Left renal cortex interstitium (tissue), 4 donors: ENCODE data around the gene GNA15. TPM values are rescaled to one million over a fixed set of nuclear protein-coding genes. Genes with fewer than 3 reads are reported as not detected.

ENCODE experiments used
- DNase-seq, 4 donors: peaks; one replicate each; pipeline ENCODE4 v3.0.0-alpha.2; 2013; ENCODE audit warnings: low read depth in 4 of 4, low spot score in 2 of 4, missing footprints in 1 of 4
- polyA plus RNA-seq, 4 donors: library from polyadenylated mRNA; unstranded; fragments of 120-200 nt; gene quantifications; one replicate each; pipeline ENCODE4 v1.2.1, GENCODE V29; 2013; ENCODE audit not compliant: insufficient read length in 4 of 4

The GNA15 gene
- polyA plus RNA-seq, 4 donors: 0.64 to 1.3 (median 0.97) TPM

DNA sequence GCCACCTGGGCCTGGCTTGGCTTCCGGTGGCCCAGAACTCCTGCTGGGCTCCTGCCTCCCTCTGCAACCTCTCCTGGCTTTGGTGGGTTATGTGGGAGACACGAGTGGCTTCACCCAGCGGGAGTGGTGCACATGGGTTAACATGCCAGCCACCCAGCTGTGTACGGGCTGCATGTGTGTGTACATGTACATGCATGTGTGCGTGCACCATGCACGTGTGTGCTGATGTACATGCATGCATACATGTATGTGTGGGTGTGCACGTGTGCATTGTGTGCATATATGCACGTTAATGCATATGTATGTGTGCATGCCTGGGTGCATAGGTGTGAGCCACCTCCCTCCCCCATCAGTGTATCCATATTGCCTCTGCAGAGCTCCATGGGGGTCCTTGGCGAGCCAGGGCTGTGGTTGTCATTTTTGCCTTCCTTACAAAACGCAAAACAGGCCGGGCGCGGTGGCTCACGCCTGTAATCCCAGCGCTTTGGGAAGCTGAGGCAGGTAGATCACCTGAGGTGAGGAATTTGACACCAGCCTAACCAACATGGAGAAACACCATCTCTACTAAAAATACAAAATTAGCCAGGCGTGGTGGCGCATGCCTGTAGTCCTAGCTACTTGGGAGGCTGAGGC, 29.2 kb upstream of the GNA15 start:
- no peak for DNase-seq

DNA sequence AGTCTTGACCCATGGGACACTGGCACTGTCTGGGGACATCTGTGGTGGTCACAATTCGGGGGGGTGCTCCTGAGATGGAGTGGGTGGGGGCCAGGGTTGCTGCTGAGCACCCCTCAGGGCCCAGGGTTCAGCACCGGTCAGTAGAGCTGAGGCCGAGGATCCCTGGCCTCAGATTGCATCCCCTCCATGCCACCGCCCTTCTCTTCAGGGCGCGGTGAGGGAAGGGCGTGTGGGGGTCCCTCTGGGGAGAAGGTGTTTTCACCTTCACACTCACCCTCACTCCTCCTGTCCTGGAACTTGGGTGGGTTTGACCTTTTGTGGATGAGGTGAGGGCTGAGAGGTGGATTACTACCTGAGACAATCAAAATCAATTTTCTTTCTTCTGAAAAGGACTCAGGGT, 28.2 kb upstream of the GNA15 start:
- DNase-seq: no peak

DNA sequence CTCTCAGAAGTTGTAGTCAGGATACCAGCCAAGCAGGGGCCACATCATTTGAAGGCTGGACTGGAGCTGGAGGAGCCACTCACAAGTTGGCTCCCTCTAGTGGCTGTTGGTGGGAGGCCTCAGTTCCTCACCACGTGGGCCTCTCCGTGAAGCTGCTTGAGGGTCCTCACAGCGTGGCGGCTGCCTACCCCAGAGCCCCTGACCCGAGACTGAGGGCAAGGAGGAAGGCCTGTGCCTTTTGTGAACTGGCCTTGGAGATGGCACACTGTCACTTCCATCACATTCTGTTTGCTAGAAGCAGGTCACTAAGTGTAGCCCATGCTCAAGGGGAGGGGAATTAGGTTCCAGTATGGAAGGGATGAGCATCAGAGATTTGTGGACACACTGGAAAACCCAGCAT, 27.1 kb upstream of the GNA15 start:
- DNase-seq: no peak

DNA sequence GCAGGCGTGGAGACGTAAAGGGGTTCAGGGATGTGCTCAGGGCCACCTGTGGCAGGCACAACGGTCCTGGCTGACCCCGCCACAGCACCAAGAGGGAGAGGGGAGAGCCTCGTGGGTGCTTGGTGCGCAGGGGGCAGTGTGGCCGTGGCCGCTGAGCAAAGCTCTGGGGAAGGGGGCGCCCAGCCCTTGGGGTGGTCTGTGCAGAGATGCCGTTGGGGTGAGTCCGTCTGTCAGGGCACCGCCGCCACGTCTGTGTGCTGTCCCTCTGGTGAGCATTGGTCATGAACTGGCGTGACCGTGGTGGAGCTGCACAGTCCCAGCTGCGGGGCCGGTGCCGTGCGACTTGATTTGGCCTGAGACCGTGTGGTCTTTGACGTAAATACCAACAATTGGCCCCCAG, 26.3 kb upstream of the GNA15 start:
- no peak for DNase-seq

DNA sequence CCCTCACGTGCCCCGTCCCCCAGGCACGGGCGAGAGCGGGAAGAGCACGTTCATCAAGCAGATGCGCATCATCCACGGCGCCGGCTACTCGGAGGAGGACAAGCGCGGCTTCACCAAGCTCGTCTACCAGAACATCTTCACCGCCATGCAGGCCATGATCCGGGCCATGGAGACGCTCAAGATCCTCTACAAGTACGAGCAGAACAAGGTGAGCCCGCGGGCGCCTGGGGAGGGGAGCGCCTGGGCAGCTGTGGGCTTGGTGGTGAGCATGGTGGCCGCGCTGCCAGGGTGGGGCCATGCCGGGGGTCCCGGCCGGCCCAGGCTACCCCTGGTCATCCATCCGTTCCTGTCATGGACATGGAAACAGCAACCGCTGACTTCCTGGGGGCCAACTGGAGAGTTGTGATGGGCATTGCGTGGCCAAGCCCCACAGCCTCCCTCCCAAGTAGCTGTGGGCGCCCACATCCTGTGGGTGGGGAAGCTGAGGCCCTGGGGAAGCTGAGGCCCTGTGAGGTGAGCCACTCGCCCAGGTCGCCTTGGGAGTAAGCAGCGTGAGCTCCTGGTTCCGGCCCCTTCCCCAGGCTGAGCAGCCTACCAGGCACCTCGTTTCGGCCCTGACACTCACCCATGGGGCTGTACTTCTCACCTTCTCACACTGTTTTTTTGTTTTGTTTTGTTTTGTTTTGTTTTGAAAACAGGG, 25.6 kb upstream of the GNA15 start:
- DNase-seq: no peak

DNA sequence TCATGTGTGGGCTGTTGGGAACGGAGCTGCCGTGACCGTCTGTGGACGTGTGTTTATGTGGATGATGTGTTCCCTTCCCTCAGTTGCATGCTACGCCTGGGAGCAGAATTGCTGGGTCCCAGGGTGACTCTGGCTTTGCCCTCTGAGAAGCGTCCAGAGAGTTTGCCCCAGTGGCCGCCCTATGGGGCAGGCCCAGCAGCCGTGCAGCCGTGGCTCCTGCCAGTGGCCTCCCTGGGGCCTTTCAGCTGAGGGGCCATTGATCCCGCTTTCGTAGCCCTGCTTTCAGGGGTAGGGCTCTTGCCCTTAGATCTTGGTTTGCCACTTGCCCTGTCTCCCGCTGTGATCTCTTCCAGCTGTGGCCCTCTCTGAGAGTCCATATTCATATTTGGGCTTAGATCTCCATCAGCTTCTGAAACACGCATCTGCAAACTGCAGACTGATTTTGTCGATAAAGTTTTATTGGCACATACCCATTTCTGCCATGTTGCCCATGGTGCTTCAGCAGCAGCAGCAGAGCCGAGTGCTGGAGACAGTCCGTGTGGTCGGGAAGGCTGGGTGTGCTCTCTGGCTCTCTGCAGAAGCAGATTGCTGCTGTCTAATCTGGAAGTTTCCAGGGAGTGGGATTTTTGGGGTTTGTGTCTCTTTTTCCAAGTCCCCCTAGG, 24.1 kb upstream of the GNA15 start:
- no peak for DNase-seq

DNA sequence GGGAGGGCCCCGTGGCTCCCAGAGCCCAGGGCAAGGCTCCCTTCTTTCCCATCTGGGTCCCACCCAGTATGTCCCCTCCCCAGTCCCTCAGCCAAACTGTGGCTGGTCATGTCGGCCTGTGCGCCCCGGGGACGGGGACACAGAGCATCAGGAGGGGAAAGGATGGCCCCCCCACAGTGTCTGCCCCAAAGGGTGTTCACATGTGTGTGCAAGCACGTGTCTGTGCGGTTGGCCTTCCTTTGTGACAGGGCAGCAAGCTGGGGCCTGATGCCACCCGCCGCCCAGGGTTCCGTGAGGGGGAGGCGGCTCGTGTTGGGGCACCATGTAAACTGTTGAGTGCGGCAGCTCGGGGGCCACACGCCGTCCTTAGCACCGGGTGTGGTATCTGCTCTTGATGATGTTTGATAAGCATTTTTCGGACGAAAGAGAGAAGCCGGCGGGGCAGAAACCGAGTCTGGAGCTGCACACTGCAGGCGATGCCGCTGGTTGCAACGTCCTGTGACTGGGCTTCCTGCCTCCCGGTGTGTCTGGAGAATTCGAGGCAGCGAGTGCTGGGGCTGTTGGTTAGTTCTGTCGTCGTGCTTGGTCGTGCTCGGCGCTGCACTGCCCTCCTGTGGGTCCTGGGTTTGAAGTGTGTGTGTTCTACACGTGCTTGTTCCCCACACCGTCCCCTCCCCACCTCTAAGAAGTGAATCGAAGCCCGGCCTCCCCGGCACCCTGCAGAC, 23.3 kb upstream of the GNA15 start:
- DNase-seq: no peak

DNA sequence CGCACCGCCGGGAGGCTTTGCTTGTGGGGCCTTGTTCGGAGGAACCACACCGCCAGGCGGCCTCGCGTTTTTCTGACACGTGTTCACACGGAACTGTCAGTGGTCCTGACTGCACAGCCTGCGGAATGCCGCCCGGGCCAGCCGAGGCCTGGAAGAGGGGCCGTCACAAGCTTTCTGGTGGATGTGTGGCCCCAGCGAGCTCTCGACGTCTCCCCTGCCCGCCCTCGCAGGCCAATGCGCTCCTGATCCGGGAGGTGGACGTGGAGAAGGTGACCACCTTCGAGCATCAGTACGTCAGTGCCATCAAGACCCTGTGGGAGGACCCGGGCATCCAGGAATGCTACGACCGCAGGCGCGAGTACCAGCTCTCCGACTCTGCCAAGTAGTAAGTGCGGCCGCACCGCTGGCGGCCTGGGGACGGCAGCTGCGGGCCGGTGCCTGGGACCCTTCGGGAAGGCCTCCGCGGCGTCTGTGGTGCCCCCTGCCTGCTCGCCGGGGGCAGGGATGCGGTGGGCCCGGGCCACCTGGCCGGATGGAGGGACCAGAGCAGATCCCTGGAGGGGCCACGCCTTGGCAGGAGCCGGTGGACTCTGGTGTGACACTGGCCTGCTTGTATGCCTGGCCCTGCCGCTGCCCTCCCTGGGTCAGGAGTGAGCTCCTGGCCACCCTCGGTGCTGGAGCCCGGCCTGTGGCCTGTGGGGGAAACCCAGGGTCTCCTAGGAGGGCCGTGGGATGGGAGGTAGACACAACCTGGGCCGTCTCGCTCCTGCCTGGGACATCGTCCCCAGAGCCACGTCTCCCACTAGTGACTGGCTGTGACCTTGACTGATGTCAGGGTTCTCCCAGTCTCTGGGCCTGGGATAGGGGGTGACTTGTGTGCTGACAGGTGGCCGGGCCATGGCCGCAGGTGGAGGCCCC, 22.5 kb upstream of the GNA15 start:
- DNase-seq: no peak

DNA sequence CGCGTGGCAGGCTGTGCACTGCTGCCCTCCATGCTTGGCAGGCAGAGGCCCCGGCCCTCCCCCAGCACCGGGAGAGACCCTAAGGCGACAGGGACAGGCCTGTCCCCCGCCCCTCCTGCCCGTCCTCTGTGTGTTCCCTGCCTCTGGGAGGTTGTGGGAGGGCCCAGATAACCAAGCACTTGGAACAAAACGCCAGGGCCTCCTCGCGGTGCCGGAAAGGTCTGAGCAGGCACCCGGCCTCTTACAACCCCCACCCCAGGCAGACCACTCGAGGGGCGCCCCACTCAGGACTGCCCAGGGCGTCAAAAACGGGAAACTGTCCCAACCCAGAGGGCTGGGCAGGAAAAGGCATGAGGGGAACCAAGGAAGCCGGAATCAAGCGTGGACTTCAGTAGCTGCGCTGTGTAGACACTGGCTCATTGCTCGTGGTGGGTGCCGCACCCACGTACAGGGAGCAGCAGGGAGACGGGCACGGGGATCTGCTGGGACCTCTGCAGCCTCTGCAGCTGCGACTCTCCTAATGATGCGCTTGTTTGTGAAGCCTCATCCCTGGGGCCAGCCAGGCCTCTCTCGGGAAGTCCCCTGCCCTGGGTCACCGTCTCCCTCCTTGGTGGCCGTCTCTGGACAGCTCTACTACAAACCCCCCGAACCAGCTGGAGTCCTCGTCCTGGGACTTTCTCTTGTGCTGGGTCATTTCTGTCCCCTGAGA, 21.7 kb upstream of the GNA15 start:
- DNase-seq: no peak

DNA sequence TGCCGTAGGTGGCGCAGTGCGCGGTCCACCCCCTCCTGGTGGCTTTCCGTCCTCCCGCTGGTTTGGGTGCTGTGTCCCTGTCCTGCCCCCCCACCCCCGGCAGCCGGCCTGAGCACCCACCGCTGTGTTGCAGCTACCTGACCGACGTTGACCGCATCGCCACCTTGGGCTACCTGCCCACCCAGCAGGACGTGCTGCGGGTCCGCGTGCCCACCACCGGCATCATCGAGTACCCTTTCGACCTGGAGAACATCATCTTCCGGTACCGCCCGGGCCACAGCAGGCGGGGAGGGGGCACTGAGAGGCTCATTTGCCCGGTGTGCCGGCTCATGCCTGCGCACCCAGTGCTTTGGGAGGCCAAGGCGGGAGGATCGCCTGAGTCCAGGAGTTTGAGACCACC, 21.0 kb upstream of the GNA15 start:
- no peak for DNase-seq

DNA sequence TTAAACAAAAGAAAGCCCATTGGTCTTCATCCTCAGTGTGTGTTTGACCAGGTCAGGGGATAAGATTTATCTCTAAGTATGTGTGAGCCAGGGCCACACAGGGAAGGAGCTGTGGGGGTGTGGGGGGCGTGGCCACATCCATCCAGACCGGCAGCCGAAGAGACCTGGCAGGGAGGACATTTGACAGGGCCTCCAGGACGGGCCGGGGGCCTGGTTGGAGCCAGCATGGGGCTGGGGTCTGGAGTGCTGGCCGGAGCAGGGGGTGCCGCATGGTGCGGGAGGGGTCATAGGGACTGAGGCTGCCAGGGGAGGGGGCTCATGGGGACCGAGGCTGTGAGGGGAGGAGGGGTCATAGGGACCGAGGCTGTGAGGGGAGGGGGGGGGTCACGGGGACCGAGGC, 20.4 kb upstream of the GNA15 start:
- DNase-seq: no peak

DNA sequence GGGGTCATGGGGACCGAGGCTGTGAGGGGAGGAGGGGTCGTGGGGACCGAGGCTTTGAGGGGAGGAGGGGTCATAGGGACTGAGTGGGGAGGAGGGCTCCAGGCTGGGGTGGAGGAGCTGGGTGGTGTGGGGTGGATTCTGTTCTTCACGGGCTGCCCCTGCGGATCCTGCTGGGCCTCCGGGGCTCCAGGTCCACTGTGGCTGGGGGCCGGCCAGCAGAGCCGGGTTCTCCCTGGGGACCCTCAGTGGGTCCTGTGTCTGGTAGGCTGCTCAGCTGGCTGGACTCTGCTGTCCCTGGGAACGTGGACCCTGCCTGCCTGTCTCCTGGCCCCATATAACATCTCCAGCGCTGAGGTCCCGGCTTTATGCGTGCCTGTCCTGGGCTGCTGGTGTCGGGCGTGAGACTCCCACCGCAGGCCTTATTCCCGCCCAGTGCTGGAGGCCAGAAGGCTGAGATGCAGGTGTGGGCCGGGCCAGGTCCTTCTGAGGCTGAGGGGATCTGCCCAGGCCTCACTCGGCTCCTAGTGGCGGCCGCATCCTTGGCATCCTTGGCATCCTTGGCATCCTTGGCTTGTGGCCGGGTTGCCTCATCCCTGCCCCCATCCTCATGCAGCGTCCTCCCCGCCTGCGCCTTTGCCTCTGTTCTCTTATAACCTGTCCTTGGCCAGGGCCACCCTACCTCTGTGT, 19.8 kb upstream of the GNA15 start:
- no peak for DNase-seq

DNA sequence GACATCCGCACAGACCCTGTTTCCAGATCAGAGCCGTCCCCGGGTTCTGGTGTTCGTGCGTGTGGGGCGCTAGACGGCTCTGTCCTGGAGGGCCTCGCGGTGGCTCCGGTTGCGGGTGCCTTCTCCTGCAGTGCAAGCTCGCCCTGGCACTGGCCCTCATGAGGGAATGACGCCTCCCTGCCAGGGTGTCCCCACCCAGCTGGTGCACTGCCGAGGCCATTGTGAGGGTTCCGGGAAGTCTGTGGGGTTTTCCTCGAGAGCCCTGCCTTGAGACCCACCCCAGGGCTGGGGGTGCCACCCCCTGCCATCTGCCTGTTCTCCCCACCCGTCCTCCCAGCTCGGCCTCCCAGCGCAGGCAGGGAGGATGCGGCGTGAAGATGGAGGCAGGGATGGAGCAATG, 19.2 kb upstream of the GNA15 start:
- DNase-seq: no peak

DNA sequence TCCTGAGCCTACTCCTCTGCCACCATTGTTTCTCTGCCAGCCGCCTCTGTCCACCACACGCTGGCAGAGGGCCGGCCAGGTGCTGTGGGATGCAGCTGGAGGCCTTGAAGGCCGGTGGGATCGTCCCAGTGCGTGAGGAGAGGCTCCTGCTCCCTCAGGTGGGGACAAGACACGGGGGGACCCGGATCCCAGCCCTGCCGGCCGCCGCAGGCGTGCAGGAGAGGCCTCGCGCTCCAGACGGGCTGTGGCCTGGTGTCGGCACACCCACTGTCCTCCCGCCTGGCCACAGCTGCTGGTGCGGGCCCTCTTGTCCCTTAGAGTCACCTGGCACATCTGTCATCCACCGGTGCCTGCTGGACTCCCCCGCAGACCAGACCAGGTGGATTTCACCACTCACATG, 18.1 kb upstream of the GNA15 start:
- DNase-seq: no peak

DNA sequence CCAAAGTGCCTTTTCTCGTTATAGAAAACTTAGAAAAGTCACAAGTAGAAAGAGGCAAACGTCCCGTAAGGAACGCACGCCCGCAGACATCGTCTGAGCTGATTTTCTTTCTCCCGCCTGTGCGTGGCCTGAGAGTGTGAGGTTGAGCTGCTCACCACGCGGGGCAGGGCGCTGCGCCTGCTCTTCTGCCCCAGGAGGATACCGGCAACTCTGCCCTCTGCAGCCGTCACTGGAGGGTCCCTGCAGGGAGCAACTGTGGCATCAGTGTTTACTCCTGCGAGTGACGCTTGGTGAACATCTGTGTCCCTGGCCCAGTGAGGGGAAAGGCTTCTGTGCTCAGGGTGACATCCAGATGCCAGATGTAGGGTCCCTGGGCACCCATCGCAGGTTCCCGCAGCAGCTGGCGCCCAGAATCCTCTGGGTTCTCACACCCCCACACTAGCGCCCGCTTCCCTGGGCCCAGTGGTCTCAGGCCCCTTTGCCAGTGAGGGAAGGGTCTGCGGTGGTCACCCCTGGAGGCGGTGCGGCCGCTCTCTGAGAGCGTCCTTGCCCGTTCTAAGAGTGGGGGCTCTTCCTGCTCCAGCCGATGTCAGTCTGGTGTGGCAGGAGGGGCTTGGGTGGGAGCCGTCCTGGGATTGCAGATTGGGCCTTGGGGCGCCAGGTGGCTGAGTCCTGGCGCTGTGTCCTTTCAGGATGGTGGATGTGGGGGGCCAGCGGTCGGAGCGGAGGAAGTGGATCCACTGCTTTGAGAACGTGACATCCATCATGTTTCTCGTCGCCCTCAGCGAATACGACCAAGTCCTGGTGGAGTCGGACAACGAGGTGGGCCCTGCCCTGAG, 17.4 kb upstream of the GNA15 start:
- DNase-seq: no peak

DNA sequence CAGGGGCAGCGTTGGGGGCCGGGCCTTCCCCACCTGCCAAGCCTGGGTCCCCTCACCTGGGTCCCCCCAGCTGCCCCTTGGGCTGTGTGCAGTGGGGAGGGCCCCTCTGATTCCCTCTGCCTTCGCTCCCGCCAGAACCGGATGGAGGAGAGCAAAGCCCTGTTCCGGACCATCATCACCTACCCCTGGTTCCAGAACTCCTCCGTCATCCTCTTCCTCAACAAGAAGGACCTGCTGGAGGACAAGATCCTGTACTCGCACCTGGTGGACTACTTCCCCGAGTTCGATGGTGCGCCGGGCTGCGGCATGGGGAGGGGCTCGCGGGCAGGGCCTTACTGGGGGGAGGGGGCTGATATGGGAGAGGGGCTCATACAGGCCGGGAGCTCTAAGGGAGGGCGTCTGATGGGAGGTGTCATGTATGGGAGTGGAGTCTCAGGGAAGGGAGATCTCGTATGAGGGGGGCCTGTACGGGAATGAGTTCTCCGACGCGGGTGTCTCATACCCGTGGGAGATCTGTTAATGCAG, 16.7 kb upstream of the GNA15 start:
- no peak for DNase-seq

DNA sequence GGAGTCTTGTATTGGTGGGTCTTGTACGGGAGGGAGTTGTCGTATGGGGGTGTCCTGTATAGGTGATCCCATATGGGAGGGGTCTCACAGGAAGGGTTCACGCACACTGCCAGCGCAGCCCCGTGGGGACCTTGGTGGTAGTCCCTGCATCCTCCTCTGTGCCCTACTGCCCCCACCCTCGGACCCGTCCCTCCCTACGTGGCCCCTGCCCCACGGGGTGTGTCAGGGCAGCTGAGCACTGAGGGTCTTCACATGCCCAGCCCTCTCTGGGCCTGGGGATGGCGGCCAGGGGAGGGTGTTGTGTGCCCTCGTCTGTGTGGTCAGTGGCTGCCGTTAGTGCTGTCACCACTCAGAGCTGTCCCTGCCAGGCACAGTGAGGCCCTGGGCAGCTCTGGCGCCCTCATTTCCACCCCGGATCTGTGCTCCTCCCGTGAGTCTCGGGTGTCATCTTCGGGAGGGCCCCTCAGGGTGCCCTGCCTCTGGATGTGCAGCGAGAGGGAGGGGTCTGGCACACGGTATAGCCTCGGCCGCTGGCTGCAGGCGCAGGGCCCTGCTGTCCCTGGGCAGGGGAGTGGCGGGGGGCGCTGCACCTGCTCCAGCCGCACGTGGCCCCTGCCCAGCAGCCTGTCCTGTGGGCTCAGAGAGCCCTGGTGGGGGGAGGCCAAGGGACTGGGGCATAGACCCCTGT, 16.0 kb upstream of the GNA15 start:
- no peak for DNase-seq
